ENCODE measurements around the gene ASZ1.

Gene ASZ1

GRCh38 chr7:117411539-117411938, 15.8 kb downstream of the ASZ1 start:
- H3K4me3 ChIP-seq (ENCODE audit: low read depth, low read length) = no peak overlapping the region
- DNase-seq (ENCODE audit: low read depth) = no peak
- TF ChIP-seq CTCF (IDR thresholded peaks at IDR 0.05; ENCODE audit: low read depth, low read length) (no peak), MAX (IDR thresholded peaks at IDR 0.05; ENCODE audit: low read depth, low read length) (no peak), MYC (IDR thresholded peaks at IDR 0.05; ENCODE audit: low read depth, low read length) (no peak), POLR2A (IDR thresholded peaks at IDR 0.05; ENCODE audit: extremely low read depth, insufficient read length) (no peak)

- no peak overlapping the region for H3K4me3 ChIP-seq (ENCODE audit: low read depth, low read length)
- DNase-seq (ENCODE audit: low read depth) = no peak
- TF ChIP-seq CTCF (IDR thresholded peaks at IDR 0.05; ENCODE audit: low read depth, low read length) (no peak), MAX (IDR thresholded peaks at IDR 0.05; ENCODE audit: low read depth, low read length) (no peak), POLR2A (IDR thresholded peaks at IDR 0.05; ENCODE audit: extremely low read depth, insufficient read length) (no peak), MYC (IDR thresholded peaks at IDR 0.05; ENCODE audit: low read depth, low read length) (no peak)
Observed at GRCh38 chr7:117408831-117409230, 18.5 kb downstream of the ASZ1 start.

- TF ChIP-seq MYC (IDR thresholded peaks at IDR 0.05; ENCODE audit: low read depth, low read length) = no peak
- no peak for TF ChIP-seq POLR2A (IDR thresholded peaks at IDR 0.05; ENCODE audit: extremely low read depth, insufficient read length)
- TF ChIP-seq CTCF (IDR thresholded peaks at IDR 0.05; ENCODE audit: low read depth, low read length) = no peak
- no peak for TF ChIP-seq MAX (IDR thresholded peaks at IDR 0.05; ENCODE audit: low read depth, low read length)
- DNase-seq (ENCODE audit: low read depth) = no peak
- H3K4me3 ChIP-seq (ENCODE audit: low read depth, low read length) = no peak overlapping the region
Observed at GRCh38 chr7:117405519-117405918, 21.8 kb downstream of the ASZ1 start.

- TF ChIP-seq POLR2A (IDR thresholded peaks at IDR 0.05; ENCODE audit: extremely low read depth, insufficient read length) = no peak
- no peak for TF ChIP-seq MYC (IDR thresholded peaks at IDR 0.05; ENCODE audit: low read depth, low read length)
- no peak for TF ChIP-seq MAX (IDR thresholded peaks at IDR 0.05; ENCODE audit: low read depth, low read length)
- TF ChIP-seq CTCF (IDR thresholded peaks at IDR 0.05; ENCODE audit: low read depth, low read length) = no peak
- no peak overlapping the region for H3K4me3 ChIP-seq (ENCODE audit: low read depth, low read length)
- DNase-seq (ENCODE audit: low read depth) = no peak
Observed at GRCh38 chr7:117403737-117404136, 23.6 kb downstream of the ASZ1 start.

GRCh38 chr7:117402109-117402508, 25.2 kb downstream of the ASZ1 start:
- no peak for DNase-seq (ENCODE audit: low read depth)
- no peak for TF ChIP-seq POLR2A (IDR thresholded peaks at IDR 0.05; ENCODE audit: extremely low read depth, insufficient read length)
- no peak overlapping the region for H3K4me3 ChIP-seq (ENCODE audit: low read depth, low read length)

GRCh38 chr7:117401293-117402002, 25.8 kb downstream of the ASZ1 start:
- TF ChIP-seq CTCF (IDR thresholded peaks at IDR 0.05; ENCODE audit: low read depth, low read length) (peak; percentile 19), MYC (IDR thresholded peaks at IDR 0.05; ENCODE audit: low read depth, low read length) (no peak), MAX (IDR thresholded peaks at IDR 0.05; ENCODE audit: low read depth, low read length) (no peak), POLR2A (IDR thresholded peaks at IDR 0.05; ENCODE audit: extremely low read depth, insufficient read length) (no peak)
- H3K4me3 ChIP-seq (ENCODE audit: low read depth, low read length) = no peak overlapping the region
- DNase-seq (ENCODE audit: low read depth) = peak; percentile 12

Data from NB4 (cell line).